Stimulated activated CD4-positive, alpha-beta T cell treated with anti-CD3 and anti-CD28 coated beads, Interleukin-2, amount 100 ng/mL, for 48 hours (primary cell): ENCODE data around the gene TRIM71.
A peak's percentile ranks its signal among the peaks of the same experiment; 100 is the strongest.

Experiments
- DNase-seq, 2 donors: peaks; one replicate each; pipeline ENCODE4 v3.0.0-alpha.2; 2020

Gene TRIM71

DNA sequence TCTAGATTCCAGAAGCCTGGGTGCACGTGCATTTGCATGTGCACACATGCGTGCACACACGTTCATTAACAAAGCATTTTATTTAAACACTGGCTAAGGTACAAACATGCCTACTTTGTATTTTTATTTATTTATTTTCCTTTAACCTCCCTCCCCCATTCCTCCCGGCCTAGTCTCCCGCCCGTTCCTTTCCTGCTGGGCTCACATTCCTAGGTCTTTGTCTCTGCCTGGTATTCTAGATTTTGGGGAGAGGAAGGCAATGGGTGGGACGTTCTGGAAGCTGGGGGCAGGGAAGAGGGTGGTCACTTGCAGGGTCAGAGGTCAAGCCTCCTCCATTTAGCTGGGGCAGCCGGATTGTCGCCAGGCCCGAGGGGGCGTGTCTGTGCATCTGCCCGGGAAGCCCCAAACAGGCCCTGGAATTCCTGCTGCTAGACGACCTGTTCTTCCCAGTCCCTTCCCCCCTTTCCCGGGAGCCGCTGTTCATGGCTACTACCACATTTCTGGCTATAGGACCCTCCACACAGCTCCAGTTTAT lies 51.8 kb downstream of the TRIM71 start:
- no peak for DNase-seq

GRCh38 chr3:32870373-32871095 lies 52.7 kb downstream of the TRIM71 start:
- no peak for DNase-seq

DNA sequence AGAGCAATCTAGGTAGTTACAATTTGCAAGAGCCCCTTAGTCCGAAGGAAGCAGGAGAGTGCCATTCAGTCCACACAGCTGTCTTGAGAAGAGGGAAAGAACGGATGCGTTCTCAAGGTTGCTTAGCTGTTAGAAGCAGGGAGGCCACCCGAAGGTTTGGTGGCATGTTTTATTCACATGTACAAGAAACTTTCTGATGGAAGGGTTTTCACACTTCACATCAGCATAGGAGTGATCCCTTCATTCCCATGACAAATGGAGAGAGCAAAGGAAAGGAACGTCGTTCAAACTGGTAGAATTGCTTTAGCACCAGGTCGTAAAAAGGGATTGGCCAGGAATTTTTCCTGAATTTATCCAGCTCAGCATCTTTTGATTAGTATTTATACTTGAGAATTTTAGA lies 53.5 kb downstream of the TRIM71 start:
- DNase-seq: no peak

- DNase-seq: no peak
Measured at GRCh38 chr3:32872487-32873382, 54.9 kb downstream of the TRIM71 start.

GRCh38 chr3:32873531-32874130 lies 55.8 kb downstream of the TRIM71 start:
- no peak for DNase-seq

DNA sequence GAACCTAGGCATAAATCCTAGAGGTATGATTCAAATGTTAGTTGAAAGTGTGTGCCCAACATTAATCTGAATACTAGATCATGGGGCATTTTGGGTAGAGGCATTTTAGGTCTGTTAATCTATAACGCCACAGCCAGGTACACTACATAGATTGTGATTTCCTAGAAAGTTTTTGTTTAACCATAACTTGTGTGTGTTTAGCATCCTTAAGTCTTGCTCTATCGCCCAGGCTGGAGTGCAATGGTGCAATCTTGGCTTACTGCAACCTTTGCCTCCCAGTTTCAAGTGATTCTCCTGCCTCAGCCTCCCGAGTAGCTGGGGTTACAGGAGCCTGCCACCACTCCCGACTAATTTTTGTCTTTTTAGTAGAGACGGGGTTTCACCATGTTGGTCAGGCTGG lies 59.1 kb downstream of the TRIM71 start:
- DNase-seq: no peak

GRCh38 chr3:32877598-32877997 lies 59.8 kb downstream of the TRIM71 start:
- DNase-seq: no peak

GRCh38 chr3:32880225-32880624 lies 62.4 kb downstream of the TRIM71 start:
- no peak for DNase-seq

DNA sequence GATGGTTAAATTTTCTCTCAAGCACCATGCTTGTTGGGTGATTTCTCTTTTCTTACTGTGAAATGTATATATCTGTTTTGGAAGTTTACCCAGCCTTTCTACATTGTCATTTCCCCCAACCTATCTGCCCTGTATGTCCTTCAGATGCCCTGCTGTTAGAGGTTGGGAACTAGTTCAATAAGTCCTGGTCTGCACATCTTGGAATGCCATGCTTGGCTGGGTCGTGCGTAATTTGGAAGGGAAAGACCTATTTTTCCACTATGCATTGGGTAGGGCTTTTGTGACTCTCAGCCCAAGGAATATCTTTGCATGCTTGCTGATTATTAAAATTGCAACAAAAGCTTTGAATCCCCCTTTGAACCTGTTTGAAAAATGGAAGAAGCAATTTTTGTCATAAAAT lies 63.8 kb downstream of the TRIM71 start:
- DNase-seq: no peak

DNA sequence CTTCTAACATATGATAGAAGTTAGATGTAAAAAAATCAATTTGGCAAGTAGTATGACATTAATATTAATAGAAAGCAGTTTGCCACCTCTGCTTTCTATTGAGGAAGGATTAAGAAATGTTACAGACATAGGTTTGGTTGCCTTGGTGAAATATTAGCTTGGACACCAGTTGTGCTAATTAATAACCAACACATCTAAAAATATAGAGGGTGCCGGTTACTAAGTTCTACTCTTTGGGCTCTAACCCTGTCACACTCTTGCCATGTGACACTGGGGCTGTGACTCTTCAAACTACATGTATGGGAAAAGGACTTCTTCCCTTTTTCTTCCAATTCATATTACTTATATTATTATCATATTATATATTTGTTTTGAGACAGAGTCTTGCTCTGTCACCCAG lies 64.4 kb downstream of the TRIM71 start:
- no peak for DNase-seq

GRCh38 chr3:32882603-32883025 lies 64.8 kb downstream of the TRIM71 start:
- DNase-seq: peak in 1 of 2 donors; percentile 6

DNA sequence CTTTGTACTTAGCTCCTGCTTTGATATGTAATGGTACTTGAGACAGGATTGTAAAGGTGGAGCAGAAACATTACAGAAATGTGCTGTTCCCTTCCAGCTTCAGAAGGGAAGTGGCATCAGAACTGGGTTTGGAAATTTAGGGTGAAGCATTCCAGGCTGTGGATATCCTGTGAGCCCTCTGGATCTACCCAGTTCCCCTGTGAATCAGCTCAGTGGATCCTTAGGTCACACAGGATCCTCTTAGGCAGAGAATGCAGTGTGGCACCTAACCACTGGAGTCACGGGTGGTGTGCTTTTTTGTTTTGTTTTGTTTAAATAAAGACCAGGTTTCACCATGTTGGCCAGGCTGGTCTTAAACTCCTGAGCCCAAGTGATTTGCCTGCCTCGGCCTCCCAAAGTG lies 66.0 kb downstream of the TRIM71 start:
- DNase-seq: no peak

- no peak for DNase-seq
Measured at GRCh38 chr3:32884591-32884990, 66.8 kb downstream of the TRIM71 start.

DNA sequence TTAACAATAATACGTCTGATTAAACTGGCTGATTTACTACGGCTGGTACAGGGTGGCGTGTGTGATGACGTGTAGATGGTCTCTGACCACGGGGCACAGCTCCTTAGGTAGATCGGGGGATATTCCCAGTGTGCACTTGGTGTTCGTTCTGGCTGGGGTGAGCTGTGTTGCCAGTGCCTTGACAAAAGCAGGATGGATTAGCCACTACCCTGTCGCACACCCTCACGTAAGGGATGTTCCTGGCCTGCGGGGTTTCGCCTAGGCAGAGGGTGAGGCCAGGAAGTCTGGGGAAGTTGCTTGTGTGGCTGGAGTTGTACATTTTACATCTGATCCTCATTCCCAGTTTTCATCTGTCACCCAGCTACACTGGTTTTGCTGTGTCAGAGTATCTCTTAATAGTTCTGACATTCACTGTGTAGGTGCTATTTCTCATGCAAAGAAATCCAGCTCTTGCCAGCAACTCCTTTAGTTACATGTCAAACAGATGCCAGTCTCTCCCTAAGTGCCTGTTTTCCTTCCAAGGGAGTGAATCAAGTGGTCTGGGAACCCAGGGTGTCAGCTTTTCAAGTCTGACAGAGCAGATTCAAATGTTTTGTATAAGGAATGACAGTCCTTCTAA lies 67.6 kb downstream of the TRIM71 start:
- no peak for DNase-seq

DNA sequence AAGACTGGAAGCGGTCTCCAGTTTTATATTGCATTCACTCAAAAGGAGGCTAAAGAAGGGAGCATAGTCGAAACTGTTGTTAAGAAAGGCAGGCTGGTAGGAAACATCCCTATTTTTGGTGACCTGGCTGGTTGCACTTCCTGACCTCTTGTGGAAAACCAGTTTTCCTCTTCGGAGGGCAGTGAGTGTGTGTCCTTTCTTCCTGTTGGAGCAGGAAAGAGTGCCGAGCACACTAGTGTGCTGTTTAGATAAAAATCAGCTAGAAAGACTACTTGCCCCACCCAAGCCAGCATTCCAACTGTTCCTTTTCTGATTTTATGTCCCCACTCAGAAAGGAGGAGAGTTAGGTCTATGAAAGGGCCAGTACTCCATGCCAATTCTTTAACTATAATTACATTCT lies 68.5 kb downstream of the TRIM71 start:
- DNase-seq: no peak

GRCh38 chr3:32886911-32887310 lies 69.1 kb downstream of the TRIM71 start:
- no peak for DNase-seq

DNA sequence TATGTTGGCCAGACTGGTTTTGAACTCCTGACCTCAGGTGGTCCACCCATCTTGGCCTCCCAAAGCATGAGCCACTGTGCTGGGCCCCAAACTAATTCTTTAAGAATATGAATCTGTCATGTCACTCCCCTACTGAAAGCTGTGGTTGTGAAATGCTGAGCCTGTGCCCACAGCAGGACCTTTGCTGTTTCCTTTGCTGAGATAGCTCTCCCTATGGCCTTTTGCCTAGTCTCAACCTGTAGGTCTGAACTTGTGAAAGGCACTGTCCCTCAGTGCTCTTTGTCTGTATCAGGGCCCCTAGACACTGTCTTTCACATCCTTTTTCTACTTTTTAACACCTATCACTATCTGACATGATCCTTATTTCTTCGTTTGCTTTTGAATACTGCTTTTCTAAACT lies 70.9 kb downstream of the TRIM71 start:
- DNase-seq: no peak

- no peak for DNase-seq
Measured at GRCh38 chr3:32890420-32891276, 72.9 kb downstream of the TRIM71 start.

DNA sequence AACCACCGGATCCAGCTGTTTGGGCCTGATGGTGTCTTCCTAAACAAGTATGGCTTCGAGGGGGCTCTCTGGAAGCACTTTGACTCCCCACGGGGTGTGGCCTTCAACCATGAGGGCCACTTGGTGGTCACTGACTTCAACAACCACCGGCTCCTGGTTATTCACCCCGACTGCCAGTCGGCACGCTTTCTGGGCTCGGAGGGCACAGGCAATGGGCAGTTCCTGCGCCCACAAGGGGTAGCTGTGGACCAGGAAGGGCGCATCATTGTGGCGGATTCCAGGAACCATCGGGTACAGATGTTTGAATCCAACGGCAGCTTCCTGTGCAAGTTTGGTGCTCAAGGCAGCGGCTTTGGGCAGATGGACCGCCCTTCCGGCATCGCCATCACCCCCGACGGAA lies 73.6 kb downstream of the TRIM71 start:
- DNase-seq: no peak

GRCh38 chr3:32892625-32893598 lies 75.1 kb downstream of the TRIM71 start:
- no peak for DNase-seq

DNA sequence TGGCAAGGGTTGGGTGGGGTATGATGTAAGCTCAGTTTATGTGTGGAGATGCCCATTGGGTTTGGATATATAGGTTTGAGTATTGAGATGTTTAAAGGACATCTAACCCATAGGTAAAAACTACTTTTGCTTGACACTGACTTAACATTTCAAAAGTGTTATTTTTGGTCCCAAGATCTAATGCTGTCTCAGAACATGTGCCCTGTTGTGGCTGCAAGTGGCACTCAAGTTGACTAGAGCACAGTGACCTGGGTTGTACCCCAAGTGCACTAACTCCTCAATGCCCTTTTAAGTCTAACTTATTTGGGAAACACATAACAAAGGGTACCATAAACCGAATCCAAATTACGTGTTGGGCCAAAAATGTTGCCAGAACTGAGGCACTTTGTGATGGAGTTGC lies 77.2 kb downstream of the TRIM71 start:
- DNase-seq: no peak
